ENCODE data around the gene C5orf22. TPM values are rescaled to one million over a fixed set of nuclear protein-coding genes. Genes with fewer than 3 reads are reported as not detected.

Gene C5orf22
- total and polyA plus RNA-seq, 8 donors: 21.3 to 30.9 (median 27.4) TPM

- H3K36me3 ChIP-seq: no peaks in the 10 kb centered on the region
- no peak for TF ChIP-seq CTCF (IDR thresholded peaks at IDR 0.05)
- H3K27ac ChIP-seq: no peak overlapping the region
- no peaks in the 10 kb centered on the region for H3K9me3 ChIP-seq
- intact Hi-C loops (cut with DNase I): no loop called here
- no peak for DNase-seq
- H3K4me3 ChIP-seq: no peak overlapping the region
- no peaks in the 10 kb centered on the region for H3K4me1 ChIP-seq
- ATAC-seq: no peak
- no peaks in the 10 kb centered on the region for H3K27me3 ChIP-seq
Observed at GRCh38 chr5:31573494-31574142, 41.5 kb downstream of the C5orf22 start.

GRCh38 chr5:31574772-31575171, 42.7 kb downstream of the C5orf22 start:
- H3K4me3 ChIP-seq: no peak overlapping the region
- no peak for ATAC-seq
- intact Hi-C loops (cut with DNase I): no loop called here

GRCh38 chr5:31577438-31577837, 45.3 kb downstream of the C5orf22 start:
- Histone ChIP-seq H3K4me3 (no peak overlapping the region), H3K36me3 (no peaks in the 10 kb centered on the region), H3K9me3 (no peaks in the 10 kb centered on the region), H3K4me1 (no peaks in the 10 kb centered on the region), H3K27ac (no peak overlapping the region), H3K27me3 (no peaks in the 10 kb centered on the region)
- DNase-seq: no peak
- no peak for ATAC-seq
- intact Hi-C loops (cut with DNase I): no loop called here
- TF ChIP-seq CTCF (IDR thresholded peaks at IDR 0.05): no peak

More at GRCh38 chr5:31574772-31575171, 42.7 kb downstream of the C5orf22 start:
- no peaks in the 10 kb centered on the region for H3K36me3 ChIP-seq
- no peaks in the 10 kb centered on the region for H3K27me3 ChIP-seq
- no peaks in the 10 kb centered on the region for H3K4me1 ChIP-seq
- H3K27ac ChIP-seq: no peak overlapping the region
- H3K9me3 ChIP-seq: no peaks in the 10 kb centered on the region
- no peak for DNase-seq
- no peak for TF ChIP-seq CTCF (IDR thresholded peaks at IDR 0.05)

- DNase-seq (no peak), ATAC-seq (no peak)
- no peaks in the 10 kb centered on the region for H3K36me3 ChIP-seq
- H3K27ac ChIP-seq: no peak overlapping the region
- no peaks in the 10 kb centered on the region for H3K4me1 ChIP-seq
- no peak for TF ChIP-seq CTCF (IDR thresholded peaks at IDR 0.05)
- no peaks in the 10 kb centered on the region for H3K9me3 ChIP-seq
- intact Hi-C loops (cut with DNase I): no loop called here
- no peak overlapping the region for H3K4me3 ChIP-seq
- no peaks in the 10 kb centered on the region for H3K27me3 ChIP-seq
Observed at GRCh38 chr5:31579558-31579957, 47.5 kb downstream of the C5orf22 start.

GRCh38 chr5:31581498-31582099, 49.5 kb downstream of the C5orf22 start:
- H3K36me3 ChIP-seq: no peaks in the 10 kb centered on the region
- intact Hi-C loops (cut with DNase I): loop anchor here in 1 of 2 donors (5.0 kb wide), 1 partner anchor 226 kb away; no protein-coding TSS in a partner anchor

More at GRCh38 chr5:31581498-31582099, 49.5 kb downstream of the C5orf22 start:
- Histone ChIP-seq H3K27me3 (no peaks in the 10 kb centered on the region), H3K4me1 (no peaks in the 10 kb centered on the region), H3K4me3 (no peak overlapping the region), H3K9me3 (no peaks in the 10 kb centered on the region), H3K27ac (no peak overlapping the region)
- ATAC-seq (peak; percentile 74), DNase-seq (peak in 2 of 4 donors; percentile 26 to 62)
- TF ChIP-seq CTCF (IDR thresholded peaks at IDR 0.05): peak; percentile 36 to 55
